ENCODE data around the gene TBX21. TPM values are rescaled to one million over a fixed set of nuclear protein-coding genes. Genes with fewer than 3 reads are reported as not detected.
A peak's percentile ranks its signal among the peaks of the same experiment; 100 is the strongest.

The TBX21 gene
- total RNA-seq, 3 donors from 2014 or later = 0.72 to 1.2 (median 1.2) TPM

- no peaks in the 10 kb centered on the region for H3K36me3 ChIP-seq (ENCODE audit: low read depth)
- TF ChIP-seq CTCF (IDR thresholded peaks at IDR 0.05) = no peak
- H3K9me3 ChIP-seq = no peaks in the 10 kb centered on the region
- DNase-seq = peak in 2 of 3 donors; percentile 25 to 46
- H3K4me1 ChIP-seq (ENCODE audit: low read depth) = peaks cover 3% of the 10 kb centered on the region
- H3K4me3 ChIP-seq = no peak overlapping the region
- intact Hi-C loops (cut with DNase I, micrococcal nuclease) = no loop called here
- no peak for ATAC-seq
Observed at GRCh38 chr17:47708312-47708863, 24.6 kb upstream of the TBX21 start.

GRCh38 chr17:47708864-47709541 lies 24.0 kb upstream of the TBX21 start:
- Histone ChIP-seq H3K4me1 (ENCODE audit: low read depth) (peaks cover 3% of the 10 kb centered on the region), H3K4me3 (no peak overlapping the region), H3K9me3 (no peaks in the 10 kb centered on the region), H3K36me3 (ENCODE audit: low read depth) (no peaks in the 10 kb centered on the region)
- no peak for TF ChIP-seq CTCF (IDR thresholded peaks at IDR 0.05)
- intact Hi-C loops (cut with DNase I, micrococcal nuclease) = no loop called here
- ATAC-seq (peak; percentile 73), DNase-seq (peak; percentile 39 to 59 (median 53))

- Histone ChIP-seq H3K36me3 (ENCODE audit: low read depth) (no peaks in the 10 kb centered on the region), H3K4me1 (ENCODE audit: low read depth) (peaks cover 3% of the 10 kb centered on the region), H3K4me3 (no peak overlapping the region), H3K9me3 (no peaks in the 10 kb centered on the region)
- intact Hi-C loops (cut with DNase I, micrococcal nuclease) = no loop called here
- ATAC-seq = no peak
- TF ChIP-seq CTCF (IDR thresholded peaks at IDR 0.05) = no peak
- DNase-seq = no peak
Observed at GRCh38 chr17:47709594-47709993, 23.4 kb upstream of the TBX21 start.

- ATAC-seq (no peak), DNase-seq (peak in 1 of 3 donors; percentile 19)
- peaks cover 3% of the 10 kb centered on the region for H3K4me1 ChIP-seq (ENCODE audit: low read depth)
- no peaks in the 10 kb centered on the region for H3K9me3 ChIP-seq
- H3K4me3 ChIP-seq = no peak overlapping the region
- no peaks in the 10 kb centered on the region for H3K36me3 ChIP-seq (ENCODE audit: low read depth)
- intact Hi-C loops (cut with DNase I, micrococcal nuclease) = no loop called here
- no peak for TF ChIP-seq CTCF (IDR thresholded peaks at IDR 0.05)
Observed at GRCh38 chr17:47711366-47712099, 21.5 kb upstream of the TBX21 start.

- DNase-seq = no peak
- no peaks in the 10 kb centered on the region for H3K9me3 ChIP-seq
- ATAC-seq = no peak
- H3K4me3 ChIP-seq = no peak overlapping the region
- H3K36me3 ChIP-seq (ENCODE audit: low read depth) = no peaks in the 10 kb centered on the region
- H3K4me1 ChIP-seq (ENCODE audit: low read depth) = peaks cover 3% of the 10 kb centered on the region
- TF ChIP-seq CTCF (IDR thresholded peaks at IDR 0.05) = no peak
- intact Hi-C loops (cut with DNase I, micrococcal nuclease) = no loop called here
Observed at GRCh38 chr17:47712330-47713023, 20.6 kb upstream of the TBX21 start.

All from mucosa of descending colon (tissue), 3 donors.